SK-N-SH treated with all-trans-retinoic acid at 6 μM for 48 hours (cell line): ENCODE measurements around the gene RNPS1.

Experiments
- OSR1 ChIP-seq: fragments of 250-450 bp; sonication (Bioruptor Pico); IDR thresholded peaks from 2 replicates; pipeline ENCODE4 v1.8.0; 2022; ENCODE audit warnings: moderate library complexity, mild to moderate bottlenecking, inconsistent platforms
- ZFP30 ChIP-seq: fragments of 450-650 bp; formaldehyde crosslinking; IDR thresholded peaks from 2 replicates; pipeline ENCODE4 v1.5.0; 2022; ENCODE audit warnings: mild to moderate bottlenecking, moderate library complexity
- TF ChIP-seq, protein P1 (sequence below): fragments of 250-450 bp; sonication (Bioruptor Pico); IDR thresholded peaks from 2 replicates; pipeline ENCODE4 v1.5.1; 2020; ENCODE audit warnings: low read depth, mild to moderate bottlenecking, moderate library complexity
- TF ChIP-seq, protein P2 (sequence below): fragments of 250-450 bp; sonication (Bioruptor Pico); IDR thresholded peaks from 2 replicates; pipeline ENCODE4 v1.5.1; 2021; ENCODE audit warnings: mild to moderate bottlenecking, moderate library complexity

DNA sequence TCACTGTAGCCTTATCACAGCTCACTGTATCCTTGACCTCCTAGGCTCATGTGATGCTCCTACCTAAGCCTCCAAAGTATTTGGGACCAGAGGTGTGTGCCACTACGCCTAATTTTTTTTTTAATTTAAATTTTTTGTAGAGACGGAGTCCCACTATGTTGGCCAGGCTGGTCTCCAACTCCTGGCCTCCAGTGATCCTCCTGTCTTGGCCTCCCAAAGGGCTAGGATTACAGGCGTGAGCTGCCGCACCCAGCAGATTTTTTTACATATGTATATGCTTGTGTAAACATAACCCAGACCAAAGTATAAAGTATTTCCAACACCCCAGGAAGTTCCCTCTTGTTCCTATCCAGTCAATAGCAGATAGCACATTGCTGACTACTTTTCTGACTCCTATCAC lies 51.6 kb downstream of the RNPS1 start:
- no peak for TF ChIP-seq OSR1 (CRISPR knock-in tag)
- TF ChIP-seq, protein P1, sequence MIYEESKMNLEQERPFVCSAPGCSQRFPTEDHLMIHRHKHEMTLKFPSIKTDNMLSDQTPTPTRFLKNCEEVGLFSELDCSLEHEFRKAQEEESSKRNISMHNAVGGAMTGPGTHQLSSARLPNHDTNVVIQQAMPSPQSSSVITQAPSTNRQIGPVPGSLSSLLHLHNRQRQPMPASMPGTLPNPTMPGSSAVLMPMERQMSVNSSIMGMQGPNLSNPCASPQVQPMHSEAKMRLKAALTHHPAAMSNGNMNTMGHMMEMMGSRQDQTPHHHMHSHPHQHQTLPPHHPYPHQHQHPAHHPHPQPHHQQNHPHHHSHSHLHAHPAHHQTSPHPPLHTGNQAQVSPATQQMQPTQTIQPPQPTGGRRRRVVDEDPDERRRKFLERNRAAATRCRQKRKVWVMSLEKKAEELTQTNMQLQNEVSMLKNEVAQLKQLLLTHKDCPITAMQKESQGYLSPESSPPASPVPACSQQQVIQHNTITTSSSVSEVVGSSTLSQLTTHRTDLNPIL (CRISPR knock-in tag): no peak
- TF ChIP-seq ZFP30 (CRISPR knock-in tag): no peak
- TF ChIP-seq, protein P2, sequence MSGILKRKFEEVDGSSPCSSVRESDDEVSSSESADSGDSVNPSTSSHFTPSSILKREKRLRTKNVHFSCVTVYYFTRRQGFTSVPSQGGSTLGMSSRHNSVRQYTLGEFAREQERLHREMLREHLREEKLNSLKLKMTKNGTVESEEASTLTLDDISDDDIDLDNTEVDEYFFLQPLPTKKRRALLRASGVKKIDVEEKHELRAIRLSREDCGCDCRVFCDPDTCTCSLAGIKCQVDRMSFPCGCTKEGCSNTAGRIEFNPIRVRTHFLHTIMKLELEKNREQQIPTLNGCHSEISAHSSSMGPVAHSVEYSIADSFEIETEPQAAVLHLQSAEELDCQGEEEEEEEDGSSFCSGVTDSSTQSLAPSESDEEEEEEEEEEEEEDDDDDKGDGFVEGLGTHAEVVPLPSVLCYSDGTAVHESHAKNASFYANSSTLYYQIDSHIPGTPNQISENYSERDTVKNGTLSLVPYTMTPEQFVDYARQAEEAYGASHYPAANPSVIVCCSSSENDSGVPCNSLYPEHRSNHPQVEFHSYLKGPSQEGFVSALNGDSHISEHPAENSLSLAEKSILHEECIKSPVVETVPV: no peak
